GM13977 (cell line): Measurements from ENCODE around the gene ZNF221.

ENCODE experiments used
- DNase-seq: peaks from one replicate; pipeline ENCODE4 v3.0.0; 2012; ENCODE audit warnings: low spot score
- CTCF ChIP-seq: IDR thresholded peaks from 2 replicates; pipeline ENCODE4 v1.5.1; 2012; ENCODE audit warnings: mild to moderate bottlenecking, control low read depth; ENCODE audit not compliant: insufficient read depth; ENCODE audit errors: extremely low read depth, missing control alignments
- in situ Hi-C: fragments of 300-500 bp; cut with MboI; formaldehyde crosslinking; loops from one replicate; pipeline ENCODE4 v1.12.0; 2022; ENCODE audit warnings: low sequenced_read_pairs, low pct_unique_long_range_greater_than_20kb, mixed read lengths, inconsistent platforms; ENCODE audit not compliant: unreplicated experiment

Gene ZNF221

GRCh38 chr19:43956827-43957226 lies 5.8 kb downstream of the ZNF221 start:
- DNase-seq, result no peak
- TF ChIP-seq CTCF, result no peak
- in situ Hi-C loops, result no loop called here

- DNase-seq, result no peak
- TF ChIP-seq CTCF, result no peak
- in situ Hi-C loops, result no loop called here
Measured at GRCh38 chr19:43957891-43958290, 6.9 kb downstream of the ZNF221 start.

- in situ Hi-C loops, result no loop called here
- no peak for TF ChIP-seq CTCF
- DNase-seq, result no peak
Measured at GRCh38 chr19:43960411-43960810, 9.4 kb downstream of the ZNF221 start.

GRCh38 chr19:43966079-43966694 lies 15.2 kb downstream of the ZNF221 start:
- DNase-seq, result no peak
- TF ChIP-seq CTCF, result no peak
- in situ Hi-C loops, result no loop called here

- in situ Hi-C loops, result no loop called here
- TF ChIP-seq CTCF, result no peak
- no peak for DNase-seq
Measured at GRCh38 chr19:43976732-43977131, 25.7 kb downstream of the ZNF221 start.

- TF ChIP-seq CTCF, result no peak
- in situ Hi-C loops, result no loop called here
- peak; percentile 4 for DNase-seq
Measured at GRCh38 chr19:43983544-43983911, 32.5 kb downstream of the ZNF221 start.
